Osteoblast (primary cell): Measurements from ENCODE around the gene SLC25A44. TPM values are rescaled to one million over a fixed set of nuclear protein-coding genes. Genes with fewer than 3 reads are reported as not detected.

ENCODE experiments used
- DNase-seq: peaks from one replicate; pipeline ENCODE4 v3.0.0; 2011; ENCODE audit warnings: low spot score, mixed read lengths; ENCODE audit not compliant: insufficient read length; ENCODE audit errors: missing footprints
- H2AFZ ChIP-seq: 2 replicates; pipeline ENCODE4 v1.6.0; 2011; ENCODE audit warnings: mild to moderate bottlenecking, low read length
- H3K27ac ChIP-seq: 2 replicates; pipeline ENCODE4 v1.5.1; 2011; ENCODE audit warnings: mild to moderate bottlenecking, low read depth, low read length, moderate library complexity
- H3K27me3 ChIP-seq: 2 replicates; pipeline ENCODE4 v1.6.0; 2012; ENCODE audit warnings: mild to moderate bottlenecking, control low read depth, inconsistent platforms, low read length, moderate library complexity; ENCODE audit not compliant: insufficient read depth
- H3K36me3 ChIP-seq: 2 replicates; pipeline ENCODE4 v1.5.1; 2011; ENCODE audit warnings: mild to moderate bottlenecking, low read length, control low read depth, moderate library complexity; ENCODE audit not compliant: insufficient read depth
- H3K4me1 ChIP-seq: 2 replicates; pipeline ENCODE4 v1.5.1; 2011; ENCODE audit warnings: mild to moderate bottlenecking, low read length, control low read depth, moderate library complexity; ENCODE audit not compliant: insufficient read depth
- H3K4me2 ChIP-seq: 2 replicates; pipeline ENCODE4 v1.6.0; 2011; ENCODE audit warnings: mild to moderate bottlenecking, low read length; ENCODE audit not compliant: insufficient read depth
- H3K4me3 ChIP-seq: fragments of 200-600 bp; sonication (generic); 3 replicates; pipeline ENCODE4 v1.5.1; 2012; ENCODE audit warnings: mild to moderate bottlenecking, low read length, inconsistent platforms; ENCODE audit not compliant: insufficient read depth
- H3K79me2 ChIP-seq: 2 replicates; pipeline ENCODE4 v1.6.0; 2012; ENCODE audit warnings: mild to moderate bottlenecking, low read length, control low read depth, inconsistent platforms; ENCODE audit not compliant: insufficient read depth
- H3K9me3 ChIP-seq: 2 replicates; pipeline ENCODE4 v1.5.1; 2011; ENCODE audit warnings: low read depth, low read length, control low read depth
- H4K20me1 ChIP-seq: 2 replicates; pipeline ENCODE4 v1.6.0; 2012; ENCODE audit warnings: mild to moderate bottlenecking, low read length, control low read depth; ENCODE audit not compliant: insufficient read depth
- CTCF ChIP-seq: IDR thresholded peaks from 2 replicates; pipeline ENCODE4 v1.5.1; 2011; ENCODE audit warnings: mild to moderate bottlenecking, low read depth, low read length, moderate library complexity; ENCODE audit errors: extremely low read depth
- total RNA-seq: library from RNA; depleted of rRNA; stranded (reverse); fragments of >200 nt; gene quantifications from 2 replicates; pipeline ENCODE4 v1.2.3, GENCODE V29; 2012

SLC25A44 gene
- total RNA-seq, 1 donor: 15.2 TPM

GRCh38 chr1:156196445-156196844 lies 2.5 kb downstream of the SLC25A44 start:
- peaks cover 45% of the 10 kb centered on the region for H4K20me1 ChIP-seq
- H3K27me3 ChIP-seq: no peaks in the 10 kb centered on the region
- H3K79me2 ChIP-seq: peaks cover 72% of the 10 kb centered on the region
- H3K9me3 ChIP-seq: no peaks in the 10 kb centered on the region
- no peak overlapping the region for H3K4me3 ChIP-seq
- TF ChIP-seq CTCF: no peak
- H3K36me3 ChIP-seq: peaks cover 31% of the 10 kb centered on the region
- H2AFZ ChIP-seq: no peak overlapping the region
- H3K4me2 ChIP-seq: no peak overlapping the region
- H3K4me1 ChIP-seq: peaks cover 13% of the 10 kb centered on the region
- no peak overlapping the region for H3K27ac ChIP-seq
- no peak for DNase-seq

GRCh38 chr1:156198831-156199349 lies 5.0 kb downstream of the SLC25A44 start:
- Histone ChIP-seq H2AFZ (no peak overlapping the region), H3K4me2 (no peak overlapping the region), H3K79me2 (peaks cover 87% of the 10 kb centered on the region), H3K27ac (no peak overlapping the region), H3K9me3 (no peaks in the 10 kb centered on the region), H3K4me3 (no peak overlapping the region), H3K27me3 (no peaks in the 10 kb centered on the region), H3K36me3 (peaks cover 38% of the 10 kb centered on the region), H4K20me1 (peaks cover 45% of the 10 kb centered on the region), H3K4me1 (peaks cover 15% of the 10 kb centered on the region)
- no peak for TF ChIP-seq CTCF
- DNase-seq: no peak

- peaks cover 8% of the 10 kb centered on the region for H3K4me1 ChIP-seq
- no peaks in the 10 kb centered on the region for H3K9me3 ChIP-seq
- DNase-seq: no peak
- H3K4me3 ChIP-seq: no peak overlapping the region
- peaks cover 82% of the 10 kb centered on the region for H3K79me2 ChIP-seq
- peaks cover 41% of the 10 kb centered on the region for H3K36me3 ChIP-seq
- no peak overlapping the region for H3K4me2 ChIP-seq
- peaks cover 37% of the 10 kb centered on the region for H4K20me1 ChIP-seq
- TF ChIP-seq CTCF: no peak
- no peaks in the 10 kb centered on the region for H3K27me3 ChIP-seq
- no peak overlapping the region for H3K27ac ChIP-seq
- H2AFZ ChIP-seq: no peak overlapping the region
These were observed 6.1 kb downstream of the SLC25A44 start for GRCh38 chr1:156200044-156200443.

- no peak for DNase-seq
- peaks cover 8% of the 10 kb centered on the region for H3K4me1 ChIP-seq
These were observed 9.4 kb downstream of the SLC25A44 start for GRCh38 chr1:156203331-156203730.

More at GRCh38 chr1:156203331-156203730, 9.4 kb downstream of the SLC25A44 start:
- peaks cover 41% of the 10 kb centered on the region for H3K36me3 ChIP-seq
- H3K79me2 ChIP-seq: peaks cover 62% of the 10 kb centered on the region
- H2AFZ ChIP-seq: no peak overlapping the region
- H3K4me2 ChIP-seq: no peak overlapping the region
- H3K4me3 ChIP-seq: no peak overlapping the region
- no peak overlapping the region for H3K27ac ChIP-seq
- TF ChIP-seq CTCF: no peak
- H3K9me3 ChIP-seq: no peaks in the 10 kb centered on the region
- no peaks in the 10 kb centered on the region for H3K27me3 ChIP-seq
- H4K20me1 ChIP-seq: peaks cover 17% of the 10 kb centered on the region
